Brain microvascular endothelial cell (primary cell): ENCODE measurements around the gene ABCC9.

ENCODE experiments used
- DNase-seq: peaks from one replicate; pipeline ENCODE4 v3.0.0-alpha.2; 2020
- H3K27ac ChIP-seq: fragments of 250-450 bp; sonication (Bioruptor Pico); 2 replicates; pipeline ENCODE4 v1.5.1; 2020; ENCODE audit warnings: mild to moderate bottlenecking, moderate library complexity
- H3K27me3 ChIP-seq: fragments of 250-450 bp; sonication (Bioruptor Pico); replicated peaks from 2 replicates; pipeline ENCODE4 v1.5.1; 2020; ENCODE audit warnings: mild to moderate bottlenecking
- H3K36me3 ChIP-seq: fragments of 250-450 bp; sonication (Bioruptor Pico); replicated peaks from 2 replicates; pipeline ENCODE4 v1.5.1; 2020; ENCODE audit warnings: mild to moderate bottlenecking
- H3K4me3 ChIP-seq: 2 replicates; pipeline ENCODE4 v1.5.1; 2011; ENCODE audit warnings: low read depth, mild to moderate bottlenecking, control low read depth, low read length, moderate library complexity
- in situ Hi-C: cut with HindIII; loops from 2 replicates; pipeline ENCODE4 v1.10.0; 2017; ENCODE audit warnings: low sequenced_read_pairs, low pct_ligation_motif_present
- TF ChIP-seq, protein P1 (sequence below): IDR thresholded peaks from 2 replicates; pipeline ENCODE4 v1.5.1; 2011; ENCODE audit warnings: low read depth, mild to moderate bottlenecking, moderate library complexity, low read length, control low read depth, inconsistent platforms; ENCODE audit errors: missing control alignments

Gene ABCC9

DNA sequence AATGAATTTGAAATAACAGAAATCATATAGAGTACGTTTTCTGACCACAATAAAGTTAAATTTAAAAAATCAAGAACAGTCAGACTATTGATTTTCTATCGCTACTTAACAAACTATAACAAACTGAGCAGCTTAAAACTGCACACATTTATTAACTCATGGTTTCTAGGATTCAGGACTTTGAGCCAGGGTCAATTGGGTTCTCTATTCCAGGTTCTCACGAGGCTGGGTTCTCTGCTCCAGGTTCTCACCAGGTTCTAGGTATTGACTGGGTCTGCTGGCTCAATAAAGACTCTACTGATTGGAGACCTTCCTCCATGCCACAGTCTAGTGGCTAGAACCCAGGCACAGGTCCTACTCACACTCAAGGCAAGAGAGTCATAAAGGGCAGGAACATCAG is 22.8 kb downstream of the ABCC9 start:
- H3K36me3 ChIP-seq = no peaks in the 10 kb centered on the region
- H3K27ac ChIP-seq = no peak overlapping the region
- no peaks in the 10 kb centered on the region for H3K27me3 ChIP-seq
- in situ Hi-C loops = no loop called here
- TF ChIP-seq, protein P1, sequence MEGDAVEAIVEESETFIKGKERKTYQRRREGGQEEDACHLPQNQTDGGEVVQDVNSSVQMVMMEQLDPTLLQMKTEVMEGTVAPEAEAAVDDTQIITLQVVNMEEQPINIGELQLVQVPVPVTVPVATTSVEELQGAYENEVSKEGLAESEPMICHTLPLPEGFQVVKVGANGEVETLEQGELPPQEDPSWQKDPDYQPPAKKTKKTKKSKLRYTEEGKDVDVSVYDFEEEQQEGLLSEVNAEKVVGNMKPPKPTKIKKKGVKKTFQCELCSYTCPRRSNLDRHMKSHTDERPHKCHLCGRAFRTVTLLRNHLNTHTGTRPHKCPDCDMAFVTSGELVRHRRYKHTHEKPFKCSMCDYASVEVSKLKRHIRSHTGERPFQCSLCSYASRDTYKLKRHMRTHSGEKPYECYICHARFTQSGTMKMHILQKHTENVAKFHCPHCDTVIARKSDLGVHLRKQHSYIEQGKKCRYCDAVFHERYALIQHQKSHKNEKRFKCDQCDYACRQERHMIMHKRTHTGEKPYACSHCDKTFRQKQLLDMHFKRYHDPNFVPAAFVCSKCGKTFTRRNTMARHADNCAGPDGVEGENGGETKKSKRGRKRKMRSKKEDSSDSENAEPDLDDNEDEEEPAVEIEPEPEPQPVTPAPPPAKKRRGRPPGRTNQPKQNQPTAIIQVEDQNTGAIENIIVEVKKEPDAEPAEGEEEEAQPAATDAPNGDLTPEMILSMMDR = no peak
- no peak for DNase-seq
- H3K4me3 ChIP-seq = no peak overlapping the region

GRCh38 chr12:21913823-21914222 is 27.4 kb downstream of the ABCC9 start:
- in situ Hi-C loops = no loop called here
- DNase-seq = no peak
- Histone ChIP-seq H3K27ac (no peak overlapping the region), H3K4me3 (no peak overlapping the region), H3K36me3 (no peaks in the 10 kb centered on the region), H3K27me3 (no peaks in the 10 kb centered on the region)
- TF ChIP-seq, protein P1 = no peak

DNA sequence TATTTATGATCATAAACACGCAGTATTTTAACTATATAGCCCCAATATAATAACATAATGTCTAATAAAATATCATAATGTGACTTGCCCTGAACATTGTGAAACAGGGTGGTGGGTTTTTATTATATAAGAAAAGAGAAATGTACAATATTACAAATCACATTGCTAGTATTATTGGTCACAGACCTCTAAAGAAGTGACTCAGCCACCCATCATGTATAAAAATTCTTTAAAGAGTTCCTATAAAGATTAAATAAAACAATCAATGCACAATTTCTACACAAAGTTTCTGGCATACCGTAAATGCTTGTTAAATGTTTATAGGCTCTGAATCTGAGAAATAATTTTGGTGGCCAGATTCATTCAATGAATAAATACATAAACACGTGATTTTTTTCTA is 28.9 kb downstream of the ABCC9 start:
- H3K27ac ChIP-seq = no peak overlapping the region
- H3K27me3 ChIP-seq = no peaks in the 10 kb centered on the region
- in situ Hi-C loops = no loop called here
- TF ChIP-seq, protein P1 = no peak
- peak; percentile 6 for DNase-seq
- no peaks in the 10 kb centered on the region for H3K36me3 ChIP-seq
- H3K4me3 ChIP-seq = no peak overlapping the region

DNA sequence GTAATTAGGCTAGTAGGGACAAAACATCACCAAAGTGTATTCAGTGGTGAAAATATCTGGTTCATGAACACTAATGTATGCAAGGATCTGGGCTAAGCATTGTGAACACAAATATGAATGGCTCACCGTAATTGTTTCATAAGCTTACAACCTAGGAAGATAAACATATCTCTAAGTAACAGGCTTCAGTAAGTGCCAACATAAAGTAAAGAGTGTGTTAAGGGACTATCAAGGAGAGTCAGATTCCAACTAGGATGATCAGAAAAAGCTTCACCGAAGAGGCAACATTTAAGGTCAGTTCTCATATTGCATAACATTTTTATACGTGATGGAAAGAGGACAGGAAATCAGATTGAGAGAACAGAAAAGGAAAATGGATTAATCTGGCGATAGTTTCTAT is 29.4 kb downstream of the ABCC9 start:
- no peaks in the 10 kb centered on the region for H3K36me3 ChIP-seq
- no peak overlapping the region for H3K27ac ChIP-seq
- no peaks in the 10 kb centered on the region for H3K27me3 ChIP-seq
- in situ Hi-C loops = no loop called here
- TF ChIP-seq, protein P1 = no peak
- no peak for DNase-seq
- no peak overlapping the region for H3K4me3 ChIP-seq

GRCh38 chr12:21910657-21911056 is 30.6 kb downstream of the ABCC9 start:
- no peaks in the 10 kb centered on the region for H3K36me3 ChIP-seq
- TF ChIP-seq, protein P1 = no peak
- no peaks in the 10 kb centered on the region for H3K27me3 ChIP-seq
- DNase-seq = peak; percentile 15
- no peak overlapping the region for H3K27ac ChIP-seq
- in situ Hi-C loops = no loop called here
- no peak overlapping the region for H3K4me3 ChIP-seq

DNA sequence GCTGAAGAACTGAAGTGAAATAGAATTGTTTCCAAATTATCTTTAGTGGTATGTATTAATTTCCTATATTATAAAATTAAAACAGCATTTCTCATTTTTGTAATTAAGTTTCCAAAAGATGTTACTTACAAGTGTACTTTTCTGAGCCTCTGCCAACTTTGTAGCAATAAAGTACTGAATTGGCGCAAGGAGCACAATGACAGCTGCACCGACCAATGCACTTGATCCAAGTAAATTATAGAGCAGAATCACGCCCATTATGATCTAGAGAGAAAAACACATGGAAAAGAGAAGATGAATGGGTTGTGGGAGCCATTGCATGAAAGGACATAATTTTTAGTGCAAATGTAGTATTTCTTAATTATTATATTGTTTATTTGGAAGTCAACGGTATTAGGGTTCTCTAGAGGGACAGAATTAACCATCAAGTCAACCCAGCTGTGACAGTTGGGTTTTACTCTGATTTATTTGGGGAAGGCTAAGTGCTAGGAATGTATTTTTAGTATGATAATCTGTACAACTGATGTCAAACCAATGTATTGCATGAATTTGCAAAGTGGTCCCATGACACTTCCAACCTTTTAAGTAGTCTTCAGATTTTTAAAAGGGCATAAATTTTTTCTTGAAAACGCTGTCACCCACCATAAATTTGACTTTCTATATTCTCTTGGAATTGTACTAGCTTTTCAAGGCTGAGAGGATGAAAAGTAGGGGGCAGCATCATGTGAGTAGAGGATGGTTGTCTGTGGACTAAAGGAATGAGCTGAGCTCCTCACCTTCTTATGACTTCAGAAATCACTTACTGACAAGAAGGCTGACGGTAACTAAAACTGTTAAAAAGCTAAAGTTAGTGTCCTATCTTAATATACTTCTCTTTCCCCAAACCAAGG is 33.0 kb downstream of the ABCC9 start:
- no peak overlapping the region for H3K4me3 ChIP-seq
- TF ChIP-seq, protein P1 = no peak
- H3K27ac ChIP-seq = no peak overlapping the region
- in situ Hi-C loops = no loop called here
- H3K36me3 ChIP-seq = no peaks in the 10 kb centered on the region
- DNase-seq = no peak
- no peaks in the 10 kb centered on the region for H3K27me3 ChIP-seq
